K562 (cell line): Measurements from ENCODE around the gene ASXL2. TPM values are rescaled to one million over a fixed set of nuclear protein-coding genes. Genes with fewer than 3 reads are reported as not detected.

Source experiments
- DPF2 ChIP-seq: fragments of 450-650 bp; IDR thresholded peaks from 2 replicates; pipeline ENCODE4 v1.6.1; 2016
- GTF3C2 ChIP-seq: IDR thresholded peaks from 3 replicates; pipeline ENCODE4 v1.6.1; 2011; ENCODE audit warnings: borderline replicate concordance, mild to moderate bottlenecking, moderate library complexity; ENCODE audit not compliant: insufficient read length; ENCODE audit errors: extremely low read depth
- MBD1 ChIP-seq: fragments of 250-450 bp; sonication (Bioruptor Pico); IDR thresholded peaks from 2 replicates; pipeline ENCODE4 v1.8.0; 2022; ENCODE audit warnings: inconsistent platforms
- PKNOX1 ChIP-seq: fragments of 450-650 bp; IDR thresholded peaks from 2 replicates; pipeline ENCODE4 v1.6.1; 2016
- PML ChIP-seq: IDR thresholded peaks from 2 replicates; pipeline ENCODE4 v1.6.1; 2012; ENCODE audit warnings: low read length, inconsistent platforms
- ZNF253 ChIP-seq: fragments of 250-450 bp; sonication (Bioruptor Pico); conservative IDR thresholded peaks from 2 replicates; pipeline ENCODE4 v1.6.1; 2021; ENCODE audit warnings: mild to moderate bottlenecking
- ZNF609 ChIP-seq: sonication (generic); formaldehyde crosslinking; IDR thresholded peaks from 2 replicates; pipeline ENCODE4 v1.8.1; 2023; ENCODE audit warnings: missing genetic modification reagents, mild to moderate bottlenecking, borderline replicate concordance
- polyA plus RNA-seq, 8 experiments: library from polyadenylated mRNA; depleted of rRNA in 4 of 8; stranded (reverse) in 5 of 8; unstranded in 3 of 8; fragments of >200 nt; fragmentation: Nextera tagmentation in 2 of 8; fragmentation: Illumina TruSeq in 1 of 8; extraction: Ambion mirVana in 2 of 8; extraction: Trizol in 1 of 8; gene quantifications; 2 replicates each; pipeline versions ENCODE4 v1.2.1 to v1.2.3, GENCODE V29; 2011 to 2014; ENCODE audit warnings: inconsistent platforms in 1 of 8, missing spikeins in 1 of 8
- total RNA-seq, 7 experiments: library from RNA; depleted of rRNA in 6 of 7; stranded (reverse); fragments of >200 nt in 6 of 7; fragmentation: Illumina TruSeq in 2 of 7; extraction: Trizol in 2 of 7; gene quantifications; 2 replicates each; pipeline versions ENCODE4 v1.2.1 to v1.2.3, GENCODE V29; 2011 to 2021; ENCODE audit warnings: low replicate concordance in 1 of 7

Gene ASXL2
- total and polyA plus RNA-seq, 9 of the 15 experiments (the other 6 are each of a cell fraction or from before 2014, with no cell fraction given): 2.2 to 25.9 (median 9.0) TPM

GRCh38 chr2:25709349-25709748 lies 168.9 kb downstream of the ASXL2 start (continued):
- TF ChIP-seq ZNF609 (CRISPR knock-in tag) (no peak), ZNF253 (no peak), PML (no peak), MBD1 (no peak), GTF3C2 (no peak), PKNOX1 (no peak), DPF2 (no peak)
